Measurements from ENCODE around the gene PHF21A. TPM values are rescaled to one million over a fixed set of nuclear protein-coding genes. Genes with fewer than 3 reads are reported as not detected.

PHF21A gene
- total and polyA plus RNA-seq, 4 donors = 12.0 to 84.0 (median 48.9) TPM

GRCh38 chr11:46060013-46060412 lies 61.2 kb downstream of the PHF21A start:
- no peaks in the 10 kb centered on the region for H3K36me3 ChIP-seq (ENCODE audit: control insufficient read depth in 1 of 2, insufficient read depth in 2 of 2, low read length in 1 of 2)
- no peak for DNase-seq
- intact Hi-C loops (cut with DNase I) = no loop called here
- H3K4me3 ChIP-seq (ENCODE audit: low read length in 2 of 2) = no peak overlapping the region
- no peaks in the 10 kb centered on the region for H3K27me3 ChIP-seq (ENCODE audit: control insufficient read depth in 1 of 2, insufficient read depth in 2 of 2, low read length in 1 of 2)
- no peak overlapping the region for H3K27ac ChIP-seq (ENCODE audit: low read depth in 1 of 2, low read length in 2 of 2)
- 96 to 99% methylated on average over 2 of the region's 2 CpGs for WGBS, 2 donors
- peaks cover 3 to 6% of the 10 kb centered on the region in 2 donors for H3K4me1 ChIP-seq (ENCODE audit: control insufficient read depth in 1 of 2, insufficient read depth in 2 of 2, low read length in 2 of 2)
- no peak for ATAC-seq (ENCODE audit: low FRiP score)
- H3K9me3 ChIP-seq (ENCODE audit: control insufficient read depth, low read length) = no peaks in the 10 kb centered on the region

GRCh38 chr11:46057489-46057888 lies 63.8 kb downstream of the PHF21A start:
- no peaks in the 10 kb centered on the region for H3K9me3 ChIP-seq (ENCODE audit: control insufficient read depth, low read length)
- H3K27ac ChIP-seq (ENCODE audit: low read depth in 1 of 2, low read length in 2 of 2) = no peak overlapping the region
- 3 to 13% methylated on average over 2 of the region's 2 CpGs for WGBS, 2 donors
- DNase-seq = no peak
- ATAC-seq (ENCODE audit: low FRiP score) = no peak
- intact Hi-C loops (cut with DNase I) = loop anchor here in 1 of 2 donors (10.0 kb wide), 1 partner anchor 57 kb away; no protein-coding TSS in a partner anchor
- no peaks in the 10 kb centered on the region for H3K36me3 ChIP-seq (ENCODE audit: control insufficient read depth in 1 of 2, insufficient read depth in 2 of 2, low read length in 1 of 2)
- no peak overlapping the region for H3K4me3 ChIP-seq (ENCODE audit: low read length in 2 of 2)
- no peaks in the 10 kb centered on the region for H3K27me3 ChIP-seq (ENCODE audit: control insufficient read depth in 1 of 2, insufficient read depth in 2 of 2, low read length in 1 of 2)
- H3K4me1 ChIP-seq (ENCODE audit: control insufficient read depth in 1 of 2, insufficient read depth in 2 of 2, low read length in 2 of 2) = peaks cover 3 to 6% of the 10 kb centered on the region in 2 donors

GRCh38 chr11:46055371-46055770 lies 65.9 kb downstream of the PHF21A start:
- H3K36me3 ChIP-seq (ENCODE audit: control insufficient read depth in 1 of 2, insufficient read depth in 2 of 2, low read length in 1 of 2) = no peaks in the 10 kb centered on the region
- H3K4me3 ChIP-seq (ENCODE audit: low read length in 2 of 2) = no peak overlapping the region
- no peaks in the 10 kb centered on the region for H3K27me3 ChIP-seq (ENCODE audit: control insufficient read depth in 1 of 2, insufficient read depth in 2 of 2, low read length in 1 of 2)
- 66 to 75% methylated on average over 1 of the region's 1 CpG for WGBS, 2 donors
- DNase-seq (no peak), ATAC-seq (ENCODE audit: low FRiP score) (no peak)
- no peak overlapping the region for H3K27ac ChIP-seq (ENCODE audit: low read depth in 1 of 2, low read length in 2 of 2)
- H3K4me1 ChIP-seq (ENCODE audit: control insufficient read depth in 1 of 2, insufficient read depth in 2 of 2, low read length in 2 of 2) = peaks cover 3 to 16% of the 10 kb centered on the region in 2 donors
- no peaks in the 10 kb centered on the region for H3K9me3 ChIP-seq (ENCODE audit: control insufficient read depth, low read length)
- intact Hi-C loops (cut with DNase I) = loop anchor here in 1 of 2 donors (10.0 kb wide), 1 partner anchor 59 kb away; no protein-coding TSS in a partner anchor

DNA sequence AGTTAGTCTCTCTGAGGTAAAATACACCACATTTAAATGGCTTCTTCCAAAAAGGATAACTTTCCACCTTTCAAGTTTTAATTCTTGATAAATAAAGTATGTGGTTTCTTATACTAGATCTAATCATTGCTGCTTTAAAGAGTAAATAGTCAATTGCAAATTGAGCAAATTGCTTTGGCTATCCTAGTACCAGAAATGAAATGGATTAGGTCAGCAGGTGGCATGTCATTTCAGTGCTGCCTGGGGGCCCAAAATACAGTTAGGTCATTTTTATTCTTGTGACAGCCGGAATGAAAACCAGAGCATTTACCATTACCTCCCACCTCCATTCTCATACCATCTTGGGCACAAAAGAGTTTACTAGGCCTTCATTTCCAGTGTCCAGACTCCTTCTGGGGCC lies 70.2 kb downstream of the PHF21A start:
- no peaks in the 10 kb centered on the region for H3K9me3 ChIP-seq (ENCODE audit: control insufficient read depth, low read length)
- DNase-seq (no peak), ATAC-seq (ENCODE audit: low FRiP score) (no peak)
- no peak overlapping the region for H3K4me3 ChIP-seq (ENCODE audit: low read length in 2 of 2)
- peaks cover 0 to 2% of the 10 kb centered on the region in 2 donors for H3K36me3 ChIP-seq (ENCODE audit: control insufficient read depth in 1 of 2, insufficient read depth in 2 of 2, low read length in 1 of 2)
- WGBS, 2 donors = 93 to 97% methylated on average over 1 of the region's 1 CpG
- H3K27ac ChIP-seq (ENCODE audit: low read depth in 1 of 2, low read length in 2 of 2) = no peak overlapping the region
- H3K27me3 ChIP-seq (ENCODE audit: control insufficient read depth in 1 of 2, insufficient read depth in 2 of 2, low read length in 1 of 2) = no peaks in the 10 kb centered on the region
- H3K4me1 ChIP-seq (ENCODE audit: control insufficient read depth in 1 of 2, insufficient read depth in 2 of 2, low read length in 2 of 2) = peaks cover 0 to 14% of the 10 kb centered on the region in 2 donors
- intact Hi-C loops (cut with DNase I) = loop anchor here in 1 of 2 donors (10.0 kb wide), 1 partner anchor 64 kb away; no protein-coding TSS in a partner anchor

DNA sequence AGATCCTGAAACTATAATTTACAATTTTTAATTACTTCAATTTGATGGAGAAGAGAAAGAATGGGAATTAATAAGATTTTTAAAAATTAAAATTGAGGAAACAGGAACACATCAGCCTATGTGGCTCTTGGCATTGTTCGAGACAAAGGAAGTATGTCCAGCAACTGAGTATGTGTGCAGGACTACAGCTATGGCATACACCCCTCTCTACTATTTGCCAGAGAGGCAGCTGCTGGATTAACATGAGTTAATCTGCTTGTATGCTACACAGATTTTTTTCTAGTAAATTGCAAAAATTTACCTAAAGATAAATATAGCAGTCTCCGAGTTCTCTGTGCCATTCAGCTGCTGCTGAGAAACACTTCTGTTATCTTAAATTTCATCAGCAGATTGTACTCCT lies 70.6 kb downstream of the PHF21A start:
- WGBS, 2 donors = 27 to 31% methylated on average over 2 of the region's 2 CpGs
- intact Hi-C loops (cut with DNase I) = loop anchor here in 1 of 2 donors (10.0 kb wide), 1 partner anchor 64 kb away; no protein-coding TSS in a partner anchor
- ATAC-seq (ENCODE audit: low FRiP score) = no peak
- Histone ChIP-seq H3K27me3 (ENCODE audit: control insufficient read depth in 1 of 2, insufficient read depth in 2 of 2, low read length in 1 of 2) (no peaks in the 10 kb centered on the region), H3K4me3 (ENCODE audit: low read length in 2 of 2) (no peak overlapping the region), H3K36me3 (ENCODE audit: control insufficient read depth in 1 of 2, insufficient read depth in 2 of 2, low read length in 1 of 2) (peaks cover 0 to 2% of the 10 kb centered on the region in 2 donors), H3K4me1 (ENCODE audit: control insufficient read depth in 1 of 2, insufficient read depth in 2 of 2, low read length in 2 of 2) (peaks cover 0 to 14% of the 10 kb centered on the region in 2 donors), H3K27ac (ENCODE audit: low read depth in 1 of 2, low read length in 2 of 2) (no peak overlapping the region), H3K9me3 (ENCODE audit: control insufficient read depth, low read length) (no peaks in the 10 kb centered on the region)
- DNase-seq = no peak

- intact Hi-C loops (cut with DNase I) = loop anchor here in 1 of 2 donors (10.0 kb wide), 1 partner anchor 65 kb away; no protein-coding TSS in a partner anchor
- Histone ChIP-seq H3K4me3 (ENCODE audit: low read length in 2 of 2) (no peak overlapping the region), H3K4me1 (ENCODE audit: control insufficient read depth in 1 of 2, insufficient read depth in 2 of 2, low read length in 2 of 2) (peaks cover 0 to 14% of the 10 kb centered on the region in 2 donors), H3K36me3 (ENCODE audit: control insufficient read depth in 1 of 2, insufficient read depth in 2 of 2, low read length in 1 of 2) (peaks cover 0 to 2% of the 10 kb centered on the region in 2 donors), H3K27me3 (ENCODE audit: control insufficient read depth in 1 of 2, insufficient read depth in 2 of 2, low read length in 1 of 2) (no peaks in the 10 kb centered on the region), H3K9me3 (ENCODE audit: control insufficient read depth, low read length) (no peaks in the 10 kb centered on the region), H3K27ac (ENCODE audit: low read depth in 1 of 2, low read length in 2 of 2) (peak overlapping the region in 1 of 2 donors; percentile 28)
- 13 to 16% methylated on average over 4 of the region's 4 CpGs for WGBS, 2 donors
- DNase-seq = peak; percentile 62 to 81
- peak; percentile 64 for ATAC-seq (ENCODE audit: low FRiP score)
Observed at GRCh38 chr11:46050003-46050461, 71.2 kb downstream of the PHF21A start.

- Histone ChIP-seq H3K27ac (ENCODE audit: low read depth in 1 of 2, low read length in 2 of 2) (no peak overlapping the region), H3K4me1 (ENCODE audit: control insufficient read depth in 1 of 2, insufficient read depth in 2 of 2, low read length in 2 of 2) (peaks cover 0 to 14% of the 10 kb centered on the region in 2 donors), H3K36me3 (ENCODE audit: control insufficient read depth in 1 of 2, insufficient read depth in 2 of 2, low read length in 1 of 2) (peaks cover 0 to 2% of the 10 kb centered on the region in 2 donors), H3K9me3 (ENCODE audit: control insufficient read depth, low read length) (no peaks in the 10 kb centered on the region), H3K27me3 (ENCODE audit: control insufficient read depth in 1 of 2, insufficient read depth in 2 of 2, low read length in 1 of 2) (no peaks in the 10 kb centered on the region), H3K4me3 (ENCODE audit: low read length in 2 of 2) (no peak overlapping the region)
- intact Hi-C loops (cut with DNase I) = no loop called here
- ATAC-seq (ENCODE audit: low FRiP score) (no peak), DNase-seq (no peak)
- WGBS, 2 donors = 83 to 91% methylated on average over 7 of the region's 7 CpGs
Observed at GRCh38 chr11:46049325-46049897, 71.8 kb downstream of the PHF21A start.

DNA sequence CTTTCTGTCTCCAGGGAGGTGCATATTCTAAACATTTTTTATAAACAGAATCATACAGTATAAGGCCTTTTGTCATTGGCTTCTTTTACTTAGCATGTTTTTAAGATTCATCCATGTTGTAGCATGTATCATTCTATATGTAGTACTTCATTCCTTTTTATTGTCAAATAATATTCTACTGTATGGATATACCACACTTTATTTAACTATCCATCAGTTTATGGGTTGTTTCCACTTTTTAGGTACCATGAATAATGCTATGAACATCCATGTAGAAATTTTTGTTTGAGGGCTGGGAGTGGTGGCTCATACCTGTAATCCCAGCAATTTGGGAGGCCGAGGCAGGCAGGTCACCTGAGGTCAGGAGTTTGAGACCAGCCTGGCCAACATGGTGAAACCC lies 73.1 kb downstream of the PHF21A start:
- H3K27me3 ChIP-seq (ENCODE audit: control insufficient read depth in 1 of 2, insufficient read depth in 2 of 2, low read length in 1 of 2) = no peaks in the 10 kb centered on the region
- 100% methylated on average over 1 of the region's 1 CpG for WGBS, 2 donors
- H3K36me3 ChIP-seq (ENCODE audit: control insufficient read depth in 1 of 2, insufficient read depth in 2 of 2, low read length in 1 of 2) = peaks cover 0 to 2% of the 10 kb centered on the region in 2 donors
- H3K9me3 ChIP-seq (ENCODE audit: control insufficient read depth, low read length) = no peaks in the 10 kb centered on the region
- H3K4me3 ChIP-seq (ENCODE audit: low read length in 2 of 2) = no peak overlapping the region
- ATAC-seq (ENCODE audit: low FRiP score) = no peak
- DNase-seq = no peak
- intact Hi-C loops (cut with DNase I) = no loop called here
- H3K27ac ChIP-seq (ENCODE audit: low read depth in 1 of 2, low read length in 2 of 2) = no peak overlapping the region
- H3K4me1 ChIP-seq (ENCODE audit: control insufficient read depth in 1 of 2, insufficient read depth in 2 of 2, low read length in 2 of 2) = peaks cover 0 to 14% of the 10 kb centered on the region in 2 donors

GRCh38 chr11:46047520-46047919 lies 73.7 kb downstream of the PHF21A start:
- H3K9me3 ChIP-seq (ENCODE audit: control insufficient read depth, low read length) = no peaks in the 10 kb centered on the region
- H3K4me1 ChIP-seq (ENCODE audit: control insufficient read depth in 1 of 2, insufficient read depth in 2 of 2, low read length in 2 of 2) = peaks cover 0 to 14% of the 10 kb centered on the region in 2 donors
- intact Hi-C loops (cut with DNase I) = no loop called here
- H3K27ac ChIP-seq (ENCODE audit: low read depth in 1 of 2, low read length in 2 of 2) = no peak overlapping the region
- peaks cover 0 to 2% of the 10 kb centered on the region in 2 donors for H3K36me3 ChIP-seq (ENCODE audit: control insufficient read depth in 1 of 2, insufficient read depth in 2 of 2, low read length in 1 of 2)
- ATAC-seq (ENCODE audit: low FRiP score) = no peak
- H3K27me3 ChIP-seq (ENCODE audit: control insufficient read depth in 1 of 2, insufficient read depth in 2 of 2, low read length in 1 of 2) = no peaks in the 10 kb centered on the region
- H3K4me3 ChIP-seq (ENCODE audit: low read length in 2 of 2) = no peak overlapping the region
- DNase-seq = no peak
